Measurements from ENCODE around the gene HAGHL.

DNA sequence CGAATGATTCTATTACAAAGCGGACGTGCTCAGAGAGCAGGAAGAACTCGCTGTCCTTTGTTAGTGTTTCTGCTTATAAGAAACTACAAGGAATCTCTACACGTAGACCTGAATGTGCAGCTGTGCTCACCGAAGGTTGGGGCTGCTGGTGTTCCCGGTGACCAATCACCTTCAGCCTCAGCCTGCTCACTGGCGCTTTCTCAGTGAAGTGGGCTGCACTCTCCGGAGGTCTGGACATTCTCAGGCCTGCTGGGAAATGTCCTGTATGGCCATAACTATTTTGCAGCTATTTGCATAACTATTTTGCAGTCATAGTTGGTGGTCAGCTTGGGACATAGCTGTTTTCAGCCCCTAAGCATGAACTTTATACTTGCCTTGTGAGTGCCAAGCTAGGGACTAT is 23.6 kb downstream of the HAGHL start:
- TF ChIP-seq POLR2A (IDR thresholded peaks at IDR 0.05) = no peak
- TF ChIP-seq, protein P1, sequence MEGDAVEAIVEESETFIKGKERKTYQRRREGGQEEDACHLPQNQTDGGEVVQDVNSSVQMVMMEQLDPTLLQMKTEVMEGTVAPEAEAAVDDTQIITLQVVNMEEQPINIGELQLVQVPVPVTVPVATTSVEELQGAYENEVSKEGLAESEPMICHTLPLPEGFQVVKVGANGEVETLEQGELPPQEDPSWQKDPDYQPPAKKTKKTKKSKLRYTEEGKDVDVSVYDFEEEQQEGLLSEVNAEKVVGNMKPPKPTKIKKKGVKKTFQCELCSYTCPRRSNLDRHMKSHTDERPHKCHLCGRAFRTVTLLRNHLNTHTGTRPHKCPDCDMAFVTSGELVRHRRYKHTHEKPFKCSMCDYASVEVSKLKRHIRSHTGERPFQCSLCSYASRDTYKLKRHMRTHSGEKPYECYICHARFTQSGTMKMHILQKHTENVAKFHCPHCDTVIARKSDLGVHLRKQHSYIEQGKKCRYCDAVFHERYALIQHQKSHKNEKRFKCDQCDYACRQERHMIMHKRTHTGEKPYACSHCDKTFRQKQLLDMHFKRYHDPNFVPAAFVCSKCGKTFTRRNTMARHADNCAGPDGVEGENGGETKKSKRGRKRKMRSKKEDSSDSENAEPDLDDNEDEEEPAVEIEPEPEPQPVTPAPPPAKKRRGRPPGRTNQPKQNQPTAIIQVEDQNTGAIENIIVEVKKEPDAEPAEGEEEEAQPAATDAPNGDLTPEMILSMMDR (IDR thresholded peaks at IDR 0.05) = no peak

Data from prostate gland (tissue), 2 donors.